GM19043 (cell line): ENCODE results near the gene ARHGEF28.

ENCODE experiments used
- ATAC-seq: cut with Tn5 transposase; IDR thresholded peaks from one replicate; pipeline ENCODE4 v1.9.1; 2021; ENCODE audit warnings: low read depth; ENCODE audit not compliant: unreplicated experiment

Gene ARHGEF28

DNA sequence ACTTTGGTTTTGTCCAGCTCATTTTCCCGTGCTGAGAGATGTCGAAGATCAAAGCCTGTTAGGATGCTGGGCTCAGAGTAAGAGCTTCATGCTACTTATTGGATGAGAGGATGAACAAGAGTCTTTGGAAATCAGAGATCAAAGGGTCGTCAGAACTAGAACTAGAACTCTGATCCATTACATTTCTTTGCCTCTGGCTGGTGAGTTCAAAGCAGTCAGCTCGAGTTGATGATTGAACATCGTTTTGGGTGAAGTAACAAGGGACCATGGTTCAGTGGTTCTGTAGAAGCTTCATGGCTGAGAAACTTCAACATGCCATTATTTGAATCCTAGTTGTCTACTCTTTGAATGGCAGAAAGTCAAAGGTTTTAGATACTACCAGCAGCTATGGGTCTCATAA, 320.3 kb downstream of the ARHGEF28 start:
- no peak for ATAC-seq

DNA sequence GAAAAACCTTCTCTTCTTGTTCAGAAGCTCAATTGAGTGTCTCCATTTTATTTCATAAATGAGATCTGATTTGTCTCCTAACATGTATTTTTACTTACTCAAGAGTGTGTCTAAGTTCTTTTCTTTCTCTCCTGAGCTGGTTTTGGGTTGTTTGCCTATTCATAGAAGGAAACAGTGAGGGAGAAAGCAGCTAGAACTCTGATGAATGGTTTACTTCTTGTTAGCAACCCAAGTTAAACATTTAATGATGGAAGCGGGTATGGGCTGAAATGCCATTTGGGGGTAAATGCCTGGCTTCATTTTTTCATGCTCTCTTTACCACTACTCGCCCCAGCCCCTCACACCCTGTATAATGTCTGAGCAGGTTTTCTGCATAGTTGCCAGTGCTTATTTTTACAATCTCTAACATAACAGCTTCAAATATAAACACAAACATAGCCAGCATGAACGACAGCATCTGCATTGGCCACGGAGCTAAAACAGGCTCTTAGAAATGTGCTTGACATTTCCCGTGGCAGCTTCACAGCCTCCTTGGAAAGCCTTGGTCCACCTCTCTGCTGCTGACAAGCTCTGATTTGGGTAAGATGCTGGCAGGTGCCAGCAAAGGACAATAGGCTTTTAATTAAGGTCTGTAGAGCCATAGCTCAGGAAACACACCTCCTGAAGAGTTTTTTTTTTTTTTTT, 321.1 kb downstream of the ARHGEF28 start:
- ATAC-seq: no peak

DNA sequence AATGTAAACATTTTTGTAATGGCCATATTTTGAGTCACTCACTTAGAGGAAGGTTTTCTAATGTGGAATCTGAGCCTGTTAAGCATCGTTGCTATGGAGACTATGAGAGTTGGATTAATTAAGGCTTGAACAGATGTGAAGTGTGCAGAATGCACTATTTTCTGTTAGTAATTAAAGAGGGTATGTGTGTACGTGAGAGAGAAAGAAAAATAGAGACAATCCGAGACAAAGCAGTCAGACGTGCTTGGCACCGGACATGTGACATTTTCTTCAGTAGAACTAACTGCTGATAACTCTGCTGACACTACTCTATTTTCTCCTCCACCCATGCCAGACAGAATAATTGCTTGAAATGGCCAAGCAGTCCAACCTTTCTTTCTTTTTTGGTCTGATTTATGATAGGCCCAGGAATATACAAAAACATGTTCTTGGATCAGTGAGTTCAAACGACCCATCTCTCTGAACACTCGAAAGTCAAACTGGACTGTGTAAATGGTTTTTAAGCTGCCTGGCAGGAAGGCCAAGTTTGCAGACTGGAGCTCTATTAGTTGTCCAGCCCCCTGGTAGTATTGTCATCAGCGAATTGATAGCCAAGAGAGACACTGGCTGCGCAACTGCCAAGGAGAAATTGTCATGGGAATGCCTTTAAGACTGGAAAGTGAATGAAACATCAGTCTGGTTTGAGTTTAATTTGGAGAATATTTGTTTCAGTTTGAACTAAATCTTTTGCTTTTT, 322.1 kb downstream of the ARHGEF28 start:
- no peak for ATAC-seq

DNA sequence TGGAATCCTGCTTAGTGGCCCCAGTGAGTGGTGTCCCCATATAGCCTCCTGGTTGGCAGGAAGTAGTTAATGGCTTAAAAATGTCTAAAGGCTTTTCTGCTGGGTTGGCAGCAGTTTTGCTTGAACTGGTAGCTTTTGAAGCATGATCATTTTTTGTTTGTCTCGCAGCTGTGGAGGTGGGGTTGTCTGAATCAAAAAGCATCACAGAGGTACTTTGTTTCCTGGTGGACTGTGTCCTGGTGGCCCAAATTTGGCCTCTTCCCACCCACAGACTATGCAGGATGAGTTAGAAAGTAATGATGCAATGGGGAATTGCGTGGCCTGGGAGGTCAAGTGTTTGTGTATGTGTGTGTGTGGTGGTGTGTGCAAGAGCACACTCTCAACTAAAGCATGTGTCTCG, 322.7 kb downstream of the ARHGEF28 start:
- no peak for ATAC-seq

DNA sequence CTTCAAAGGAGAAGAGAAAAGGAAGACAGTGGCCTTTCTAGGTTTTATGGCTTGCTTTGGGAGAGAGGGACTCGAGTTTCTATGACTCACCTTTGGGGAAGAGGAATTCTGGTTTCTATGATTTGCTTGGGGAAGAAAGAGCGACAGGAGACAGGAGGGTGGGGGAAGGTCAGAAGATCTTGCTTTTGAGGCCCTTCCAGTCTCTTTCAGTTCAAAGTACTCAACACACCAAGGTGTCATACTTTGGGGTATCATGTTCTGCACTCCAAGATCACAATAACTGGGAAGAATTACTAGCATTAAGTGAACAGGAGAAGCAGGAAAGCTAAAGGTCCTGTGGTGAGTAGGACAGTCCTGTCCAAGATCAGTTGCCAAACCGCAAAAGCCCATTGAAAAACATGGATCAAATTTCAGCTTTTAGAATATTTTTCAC, 324.5 kb downstream of the ARHGEF28 start:
- ATAC-seq: no peak

DNA sequence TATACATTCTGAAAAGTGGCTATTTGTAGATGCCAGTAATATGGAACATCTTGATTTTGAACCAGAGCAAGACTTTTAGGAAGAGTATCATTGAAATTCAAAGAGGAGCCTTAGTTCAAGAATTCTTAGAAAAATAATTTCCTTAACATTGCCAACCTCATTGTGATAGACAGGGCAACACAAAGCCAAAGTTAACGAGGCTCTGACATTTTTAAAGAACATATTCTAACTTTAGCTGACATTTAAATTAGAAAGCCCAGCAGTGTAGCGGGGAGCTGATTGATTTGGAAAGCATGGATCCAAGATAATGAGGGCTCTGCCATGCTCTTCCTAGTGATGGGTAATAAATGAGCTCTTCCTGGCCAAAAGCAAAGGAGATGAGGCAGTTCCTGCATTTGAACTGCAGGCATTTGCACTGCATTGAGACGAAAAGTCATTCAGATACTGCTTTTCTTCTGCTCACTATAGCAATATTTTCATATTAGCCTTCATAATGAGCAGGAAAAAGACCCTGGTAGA, 325.0 kb downstream of the ARHGEF28 start:
- ATAC-seq: no peak

DNA sequence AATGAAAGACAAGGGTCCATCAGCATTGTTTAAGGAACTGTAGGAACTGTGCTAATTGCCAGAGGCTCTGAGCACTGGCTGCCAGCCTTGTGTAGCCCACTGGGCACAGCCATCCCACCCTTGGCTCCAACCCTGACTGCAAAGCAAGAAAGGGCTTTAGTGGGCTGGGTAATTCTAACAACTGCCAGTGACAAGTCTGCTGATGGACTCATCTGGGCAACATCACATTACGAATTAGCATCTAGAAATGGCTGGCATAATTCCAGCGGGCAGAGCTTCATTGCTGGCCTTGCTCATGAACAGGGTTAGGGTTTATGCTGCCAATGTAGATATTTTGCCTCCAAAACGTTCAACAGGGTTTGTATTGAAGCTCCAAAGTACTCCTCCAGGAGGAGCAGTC, 326.9 kb downstream of the ARHGEF28 start:
- no peak for ATAC-seq

DNA sequence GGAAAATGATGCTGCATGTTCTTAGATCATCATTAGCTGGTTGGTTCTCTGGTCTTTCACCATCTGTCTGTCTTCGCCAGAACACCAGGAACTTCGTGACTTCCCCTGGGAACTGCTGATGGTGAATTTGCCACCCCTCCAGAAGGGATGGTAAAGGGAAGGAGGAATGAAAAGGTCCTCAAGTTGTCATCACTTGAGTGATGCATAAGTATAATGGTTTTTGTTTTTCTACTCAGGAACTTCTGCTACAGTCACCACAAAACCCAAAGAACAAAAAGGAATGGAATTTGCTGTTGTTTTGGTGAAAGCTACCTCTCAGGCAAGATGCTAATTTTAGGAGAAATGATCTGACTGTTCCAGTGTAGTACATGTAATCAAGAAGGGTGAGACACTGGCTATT, 328.4 kb downstream of the ARHGEF28 start:
- no peak for ATAC-seq

DNA sequence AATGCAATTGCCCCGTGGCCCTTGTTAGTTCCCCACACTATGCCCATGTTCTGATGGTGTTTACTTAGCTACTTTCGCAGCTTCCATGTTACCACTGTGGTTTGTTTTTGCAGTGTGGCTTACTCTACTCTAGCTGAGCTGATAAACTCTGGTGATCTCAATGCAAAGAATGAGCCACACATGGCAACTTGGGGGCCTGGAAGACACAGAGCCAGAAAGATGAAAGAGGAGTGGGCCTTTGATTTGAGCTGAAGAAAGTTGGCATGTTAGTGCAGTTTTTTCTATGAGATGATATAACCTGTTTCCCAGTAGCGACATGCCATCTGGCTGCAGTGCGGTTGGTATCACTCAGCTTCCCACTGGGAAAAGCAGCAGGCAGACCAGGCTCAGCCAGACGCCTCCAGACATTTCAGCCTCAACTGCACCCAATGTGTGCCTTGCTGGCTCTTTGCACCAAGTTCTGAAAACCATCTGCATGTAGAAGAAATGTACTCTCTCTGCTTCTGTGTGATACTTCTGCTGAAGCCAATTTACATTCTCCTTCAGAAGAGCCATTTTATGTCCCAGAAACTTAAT, 329.4 kb downstream of the ARHGEF28 start:
- ATAC-seq: no peak

DNA sequence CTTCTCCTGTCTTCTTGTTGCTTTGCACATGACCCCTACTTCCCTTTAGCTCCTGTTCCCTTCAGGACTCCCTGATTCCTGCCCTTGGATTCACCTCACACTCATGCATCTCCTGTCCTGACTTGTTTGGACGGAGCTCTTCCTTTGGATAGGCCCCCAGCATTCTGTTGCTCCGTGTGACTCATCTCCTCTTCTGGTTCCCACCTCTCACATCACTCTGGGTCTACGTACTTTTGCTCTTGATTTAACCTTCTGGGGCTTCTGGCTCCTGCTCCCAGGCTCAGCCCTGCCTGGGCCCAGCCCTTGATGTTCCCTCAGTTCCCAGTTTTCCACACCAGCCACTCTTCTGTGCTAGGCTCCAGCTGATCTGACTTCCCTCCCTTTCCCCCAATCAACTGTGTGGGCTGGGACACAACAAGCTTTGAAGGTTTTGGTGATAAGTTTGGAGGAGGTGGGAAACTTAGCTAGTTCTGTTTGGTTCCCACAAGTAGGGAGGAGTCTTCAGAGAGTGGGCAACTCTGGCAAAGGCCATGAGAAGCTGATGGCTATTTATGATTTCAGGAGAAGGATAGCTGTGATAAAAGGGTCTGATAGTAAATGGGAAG, 331.5 kb downstream of the ARHGEF28 start:
- ATAC-seq: no peak

DNA sequence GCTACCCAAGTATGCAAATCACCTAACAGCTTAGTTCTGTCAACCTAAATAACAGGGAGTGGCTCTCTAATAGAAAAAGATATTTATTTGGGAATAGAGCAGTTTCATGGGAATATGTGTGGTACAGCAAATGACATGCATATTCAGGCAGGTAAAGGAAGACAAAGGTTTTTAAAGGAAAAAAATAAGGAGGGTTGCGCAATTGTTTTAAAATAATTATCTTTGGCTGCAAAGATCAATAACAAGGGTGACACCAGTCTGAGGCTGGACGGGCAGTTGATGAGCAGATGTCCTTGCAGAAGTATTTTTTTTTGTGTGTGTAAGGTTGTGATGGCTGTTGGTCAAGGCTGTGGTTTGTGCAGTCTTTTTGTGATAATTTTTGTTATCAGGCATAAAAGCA, 332.0 kb downstream of the ARHGEF28 start:
- no peak for ATAC-seq

DNA sequence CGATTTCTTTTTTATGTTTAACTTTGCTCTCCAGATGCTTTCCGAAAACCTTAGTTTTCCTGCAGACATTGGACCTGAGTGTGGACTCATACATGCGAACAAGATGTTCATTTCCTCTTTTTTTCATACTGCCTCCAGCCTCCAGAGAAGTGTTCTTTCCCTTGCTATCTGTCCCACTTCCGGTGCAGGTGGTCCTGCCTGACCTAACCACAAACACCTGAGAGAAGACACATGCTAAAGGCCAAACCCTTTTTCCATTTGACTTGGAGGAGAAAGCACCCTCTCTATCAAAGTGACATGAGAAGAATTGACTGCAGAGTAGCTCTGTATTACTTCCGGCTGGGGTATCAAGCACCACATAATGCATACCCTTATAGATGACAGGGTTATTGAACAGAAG, 334.0 kb downstream of the ARHGEF28 start:
- ATAC-seq: peak; percentile 70

DNA sequence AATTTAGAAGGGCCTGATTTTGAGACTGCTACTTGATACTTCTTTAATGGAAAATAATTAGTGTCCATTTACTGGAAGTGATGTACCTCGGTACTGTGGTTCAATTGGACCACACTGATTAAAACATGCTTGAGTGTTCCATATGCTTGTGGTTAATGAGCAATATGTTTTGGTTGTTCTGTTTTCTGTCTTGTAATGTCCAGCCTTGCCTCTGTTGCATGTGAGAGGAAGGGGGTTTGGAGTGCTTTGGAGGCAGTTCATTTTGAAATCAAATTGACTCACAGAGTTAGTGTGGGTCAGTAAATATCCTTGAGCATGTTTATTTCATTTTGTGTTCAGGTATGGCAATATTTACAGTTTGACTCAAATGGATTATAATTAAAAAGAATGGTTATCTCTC, 334.4 kb downstream of the ARHGEF28 start:
- no peak for ATAC-seq

DNA sequence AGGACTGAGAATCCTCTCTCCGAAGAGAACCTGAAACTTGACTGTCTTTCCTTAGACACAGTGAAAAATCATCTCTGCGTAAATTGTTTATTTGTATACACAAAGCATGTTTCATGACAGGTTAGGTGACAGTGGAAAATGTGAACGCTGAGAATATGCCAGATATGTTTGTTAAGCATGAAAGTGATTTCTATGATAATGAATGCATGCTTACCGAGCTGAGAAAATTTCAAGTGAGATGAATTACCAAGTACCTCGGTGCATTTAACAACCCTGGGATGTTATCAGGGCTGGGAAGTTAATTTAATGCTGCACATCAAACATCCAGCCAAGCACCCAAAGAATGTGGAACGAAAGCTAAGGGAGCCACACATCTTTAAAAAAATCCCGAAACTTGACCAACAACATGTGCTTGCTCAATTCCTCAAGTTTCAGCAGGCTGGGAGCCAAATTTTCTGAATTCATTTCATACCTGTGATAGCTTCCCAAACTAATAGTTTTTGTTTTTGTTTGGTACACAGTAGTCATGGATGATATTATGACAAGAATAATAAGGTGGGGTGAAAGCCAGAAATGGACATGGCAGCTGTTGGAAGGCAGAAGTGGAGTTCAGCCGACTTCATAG, 336.9 kb downstream of the ARHGEF28 start:
- no peak for ATAC-seq

DNA sequence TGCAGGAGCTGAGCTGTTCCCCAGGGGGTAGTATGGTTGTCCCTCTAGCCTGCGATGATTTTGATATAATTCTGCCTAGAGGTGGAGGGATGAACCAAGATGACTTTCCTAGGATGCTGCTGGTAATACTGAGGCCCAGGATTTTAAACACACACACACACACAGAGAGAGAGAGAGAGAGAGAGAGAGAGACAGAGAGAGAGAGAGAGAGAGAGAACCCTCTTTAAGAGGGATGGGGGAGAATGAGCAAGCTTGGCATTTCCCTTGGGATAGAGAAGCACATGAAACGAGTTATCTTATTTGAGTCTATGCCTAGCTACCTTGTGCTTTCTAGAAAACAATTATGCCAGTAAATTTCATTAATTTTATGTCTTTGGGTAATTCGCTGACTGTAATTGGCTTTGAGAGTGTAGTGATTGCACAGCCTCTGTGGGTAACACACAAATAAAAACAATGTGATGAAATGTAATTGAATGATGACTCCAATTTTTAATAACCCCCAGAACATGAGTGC, 338.4 kb downstream of the ARHGEF28 start:
- ATAC-seq: no peak

DNA sequence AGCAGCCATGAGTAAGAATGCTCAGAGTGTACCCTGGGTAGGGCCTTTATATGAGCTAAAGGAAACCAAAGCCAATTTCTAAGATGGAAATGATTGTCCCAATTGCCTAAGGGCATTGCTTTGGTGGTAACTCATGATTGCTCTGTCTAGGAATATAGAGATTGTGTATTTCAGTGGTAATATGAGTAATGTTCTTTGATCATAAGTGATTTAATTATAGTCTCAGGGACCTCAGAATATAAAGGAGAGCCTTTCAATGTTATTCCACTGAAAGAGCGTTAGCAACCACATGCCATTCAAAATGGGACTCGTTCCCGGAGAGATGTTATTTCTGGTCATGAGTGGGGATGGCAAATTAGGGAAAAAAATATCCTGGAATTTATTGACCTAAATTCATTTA, 340.5 kb downstream of the ARHGEF28 start:
- no peak for ATAC-seq

DNA sequence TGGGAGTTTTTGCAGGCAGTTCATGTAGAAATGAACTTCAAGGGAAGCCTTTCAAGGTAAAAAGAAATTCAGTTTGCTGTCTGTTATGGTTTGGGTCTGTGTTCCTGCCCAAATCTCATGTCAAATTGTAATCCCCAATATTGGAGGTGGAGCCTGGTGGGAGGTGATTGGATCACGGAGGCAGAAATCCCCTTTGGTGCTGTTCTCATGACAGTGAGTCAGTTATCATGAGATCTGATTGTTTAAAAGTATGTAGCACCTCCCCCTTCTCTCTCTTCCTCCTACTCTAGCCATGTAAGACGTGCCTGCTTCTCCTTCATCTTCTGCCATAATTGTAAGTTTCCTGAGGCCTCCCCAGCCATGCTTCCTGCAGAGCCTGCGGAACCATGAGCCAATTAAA, 341.4 kb downstream of the ARHGEF28 start:
- ATAC-seq: no peak

DNA sequence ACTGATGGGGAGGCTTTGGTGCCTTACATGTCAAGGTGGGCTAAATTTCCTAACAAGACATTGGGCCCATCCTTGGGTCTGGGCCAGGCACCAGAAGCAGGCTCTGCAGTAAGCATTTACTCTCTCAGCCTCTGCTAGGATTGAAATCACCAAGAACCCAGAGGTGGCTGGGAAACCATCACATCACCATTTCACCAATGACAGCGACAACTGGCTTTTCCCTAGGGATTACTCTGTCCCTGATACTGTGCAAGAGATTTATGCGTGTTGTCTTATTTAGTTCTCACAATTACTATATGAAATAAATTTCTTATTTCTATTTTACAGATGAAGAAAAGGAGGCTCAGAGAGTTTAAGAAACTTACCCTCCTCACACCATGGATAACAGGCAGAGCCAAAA, 342.2 kb downstream of the ARHGEF28 start:
- no peak for ATAC-seq

DNA sequence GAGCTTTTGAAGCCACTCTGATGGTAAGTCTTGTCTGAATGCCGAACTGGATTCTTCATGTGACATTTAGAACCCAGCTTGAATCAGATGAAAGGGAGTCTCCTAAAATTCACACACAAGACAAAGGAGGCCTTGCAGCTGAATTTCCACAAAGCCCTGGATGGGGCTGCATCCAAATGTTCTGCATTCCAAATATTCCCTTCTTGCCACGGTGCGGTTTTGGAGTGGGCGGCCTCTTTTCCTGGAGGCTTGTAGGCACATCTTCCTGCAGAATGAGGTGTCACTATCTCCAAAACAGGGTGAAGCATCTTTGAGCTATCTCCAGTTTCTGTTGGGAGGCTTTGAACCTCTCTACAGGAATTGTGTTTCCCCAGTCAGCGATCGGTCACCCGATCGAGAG, 342.7 kb downstream of the ARHGEF28 start:
- ATAC-seq: no peak

DNA sequence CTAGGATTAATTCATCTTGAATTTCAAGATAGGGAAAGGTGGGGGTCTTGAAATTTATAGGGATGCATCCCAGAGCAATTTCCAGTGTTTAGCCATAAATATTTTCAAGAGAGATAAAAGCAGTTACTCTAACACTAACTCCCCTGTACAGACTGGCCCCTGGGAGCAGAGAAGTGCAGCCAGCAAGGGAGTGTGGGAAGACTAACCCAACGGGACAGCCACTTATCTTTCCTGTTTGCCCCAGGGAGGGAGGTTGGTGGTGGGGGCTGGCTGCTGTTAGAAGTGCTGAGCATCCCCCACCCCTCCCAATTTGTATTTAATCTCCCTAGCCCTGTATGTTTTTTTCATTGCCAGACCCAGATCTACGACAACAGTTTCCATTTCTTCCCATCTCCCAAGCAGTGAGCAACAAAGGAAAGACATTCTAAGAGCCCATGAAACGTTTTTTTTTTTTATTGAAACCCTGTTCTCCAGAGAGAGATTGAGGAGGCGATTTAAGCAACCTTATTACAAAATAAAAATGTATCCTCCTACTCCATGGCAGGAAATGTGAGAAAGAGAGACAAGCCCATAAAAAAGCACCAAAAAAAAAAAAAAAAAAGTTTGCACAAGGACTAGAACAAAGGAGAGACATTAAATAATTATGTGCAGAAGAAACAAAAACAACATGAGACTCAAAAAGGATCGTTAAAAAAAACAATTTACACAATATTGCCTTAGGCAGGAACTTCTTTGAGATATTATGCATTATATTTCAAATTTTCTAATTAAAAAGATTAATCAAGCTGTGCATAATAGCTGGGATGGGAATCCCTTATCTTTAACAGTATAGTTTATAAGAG, 343.4 kb downstream of the ARHGEF28 start:
- ATAC-seq: no peak
